ENCODE data around the gene ZNF428. TPM values are rescaled to one million over a fixed set of nuclear protein-coding genes. Genes with fewer than 3 reads are reported as not detected.

Gene ZNF428
- total RNA-seq, 1 donor from 2014 or later, result 52.5 TPM

- TF ChIP-seq CTCF (IDR thresholded peaks at IDR 0.05), result no peak
- H3K9me3 Mint-ChIP-seq (ENCODE audit: low read depth), result no peaks in the 10 kb centered on the region
- peaks cover 33% of the 10 kb centered on the region for H3K4me1 Mint-ChIP-seq (ENCODE audit: low read depth)
- H3K27ac Mint-ChIP-seq (ENCODE audit: unreplicated experiment), result no peak overlapping the region
- peaks cover 5% of the 10 kb centered on the region for H3K36me3 Mint-ChIP-seq (ENCODE audit: low read depth)
- DNase-seq (ENCODE audit: low spot score), result no peak
- no peak overlapping the region for H3K4me3 Mint-ChIP-seq (ENCODE audit: unreplicated experiment)
- no peaks in the 10 kb centered on the region for H3K27me3 Mint-ChIP-seq (ENCODE audit: low read depth)
Measured at GRCh38 chr19:43598445-43599240, 20.8 kb downstream of the ZNF428 start.

- Mint-ChIP-seq H3K36me3 (ENCODE audit: low read depth) (peaks cover 9% of the 10 kb centered on the region), H3K27ac (ENCODE audit: unreplicated experiment) (peak overlapping the region; percentile 73), H3K9me3 (ENCODE audit: low read depth) (no peaks in the 10 kb centered on the region), H3K4me1 (ENCODE audit: low read depth) (peaks cover 38% of the 10 kb centered on the region), H3K4me3 (ENCODE audit: unreplicated experiment) (peak overlapping the region; percentile 100), H3K27me3 (ENCODE audit: low read depth) (no peaks in the 10 kb centered on the region)
- no peak for TF ChIP-seq CTCF (IDR thresholded peaks at IDR 0.05)
- no peak for DNase-seq (ENCODE audit: low spot score)
Measured at GRCh38 chr19:43597876-43598275, 21.6 kb downstream of the ZNF428 start.

- Mint-ChIP-seq H3K9me3 (ENCODE audit: low read depth) (no peaks in the 10 kb centered on the region), H3K4me3 (ENCODE audit: unreplicated experiment) (peak overlapping the region; percentile 100), H3K27me3 (ENCODE audit: low read depth) (no peaks in the 10 kb centered on the region), H3K36me3 (ENCODE audit: low read depth) (peaks cover 13% of the 10 kb centered on the region), H3K4me1 (ENCODE audit: low read depth) (peaks cover 41% of the 10 kb centered on the region), H3K27ac (ENCODE audit: unreplicated experiment) (peak overlapping the region; percentile 100)
- DNase-seq (ENCODE audit: low spot score), result no peak
- TF ChIP-seq CTCF (IDR thresholded peaks at IDR 0.05), result peak; percentile 2
Measured at GRCh38 chr19:43596842-43597461, 22.5 kb downstream of the ZNF428 start.

- peaks cover 41% of the 10 kb centered on the region for H3K4me1 Mint-ChIP-seq (ENCODE audit: low read depth)
- no peaks in the 10 kb centered on the region for H3K27me3 Mint-ChIP-seq (ENCODE audit: low read depth)
- H3K9me3 Mint-ChIP-seq (ENCODE audit: low read depth), result no peaks in the 10 kb centered on the region
- no peak for TF ChIP-seq CTCF (IDR thresholded peaks at IDR 0.05)
- peak within 1 kb of the TSS; percentile 100 for H3K4me3 Mint-ChIP-seq (ENCODE audit: unreplicated experiment)
- peak; percentile 99 for DNase-seq (ENCODE audit: low spot score)
- peaks cover 14% of the 10 kb centered on the region for H3K36me3 Mint-ChIP-seq (ENCODE audit: low read depth)
- peak within 1 kb of the TSS; percentile 100 for H3K27ac Mint-ChIP-seq (ENCODE audit: unreplicated experiment)
Measured at GRCh38 chr19:43595999-43596841, 23.2 kb downstream of the ZNF428 start, which contains the start of the genes IRGQ and ZNF576. Gene IRGQ, minus strand, starts transcription at chr19:43596134. Its CDS starts 796 bp downstream, at chr19:43595338. Gene ZNF576, plus strand, starts transcription at chr19:43596595. Its CDS starts 514 bp downstream, at chr19:43597109.

- Mint-ChIP-seq H3K4me1 (ENCODE audit: low read depth) (peaks cover 41% of the 10 kb centered on the region), H3K4me3 (ENCODE audit: unreplicated experiment) (peak overlapping the region; percentile 100), H3K27ac (ENCODE audit: unreplicated experiment) (peak overlapping the region; percentile 100), H3K9me3 (ENCODE audit: low read depth) (no peaks in the 10 kb centered on the region), H3K27me3 (ENCODE audit: low read depth) (no peaks in the 10 kb centered on the region), H3K36me3 (ENCODE audit: low read depth) (peaks cover 19% of the 10 kb centered on the region)
- no peak for TF ChIP-seq CTCF (IDR thresholded peaks at IDR 0.05)
- DNase-seq (ENCODE audit: low spot score), result no peak
Measured at GRCh38 chr19:43595605-43595998, 23.8 kb downstream of the ZNF428 start.

Data from chondrocyte (in vitro differentiated cells).